Kasumi-1 (cell line): ENCODE measurements around the gene CADPS.

Experiments
- DNase-seq, 2 experiments: peaks; one replicate each; lab custom pipeline; 2025; lab: John Stamatoyannopoulos, UW

Gene CADPS

GRCh38 chr3:62873761-62874710, 1.2 kb downstream of the CADPS start:
- no peak for DNase-seq

- DNase-seq: no peak
These were observed 1.8 kb downstream of the CADPS start for GRCh38 chr3:62873451-62873760.

DNA sequence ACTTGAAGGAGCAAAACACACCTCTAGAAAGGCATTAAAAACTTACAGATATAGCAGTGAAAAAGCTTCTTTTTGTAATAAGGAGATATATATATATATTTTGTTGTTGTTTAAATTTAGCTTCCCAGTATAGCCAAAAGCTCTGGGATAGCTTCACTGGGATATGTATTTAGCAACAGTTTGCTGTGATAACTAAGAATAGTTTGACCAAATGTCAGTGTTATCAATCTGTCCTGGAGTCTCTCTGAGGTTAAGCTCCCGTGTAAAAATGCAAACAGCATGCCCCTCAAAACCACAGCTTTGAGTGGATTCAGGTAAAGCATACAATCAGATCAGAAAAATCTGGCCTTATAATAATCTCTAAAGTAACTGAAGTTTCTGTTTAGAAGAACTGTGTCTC, 2.9 kb downstream of the CADPS start:
- no peak for DNase-seq

GRCh38 chr3:62870321-62870720, 4.9 kb downstream of the CADPS start:
- no peak for DNase-seq

DNA sequence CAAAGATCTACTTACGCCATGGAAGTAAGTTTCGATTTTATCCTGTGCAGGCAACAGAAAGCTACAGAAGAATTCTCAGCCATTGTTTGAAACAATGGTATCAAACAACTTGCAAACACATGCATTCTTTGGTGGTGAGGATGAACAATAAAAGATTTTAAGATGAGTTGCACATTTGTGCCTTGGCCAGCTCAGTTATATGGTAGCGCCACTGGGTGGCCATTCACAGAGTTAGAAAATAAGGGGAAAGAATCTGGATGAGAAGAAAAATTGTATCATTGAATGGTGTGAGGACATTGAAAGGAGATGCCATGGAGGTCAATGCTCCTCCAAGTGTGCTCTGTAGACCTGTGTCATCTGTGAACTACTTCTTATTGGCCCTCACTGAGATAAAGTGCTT, 11.6 kb downstream of the CADPS start:
- DNase-seq: no peak

GRCh38 chr3:62859203-62859791, 15.9 kb downstream of the CADPS start:
- DNase-seq: no peak

DNA sequence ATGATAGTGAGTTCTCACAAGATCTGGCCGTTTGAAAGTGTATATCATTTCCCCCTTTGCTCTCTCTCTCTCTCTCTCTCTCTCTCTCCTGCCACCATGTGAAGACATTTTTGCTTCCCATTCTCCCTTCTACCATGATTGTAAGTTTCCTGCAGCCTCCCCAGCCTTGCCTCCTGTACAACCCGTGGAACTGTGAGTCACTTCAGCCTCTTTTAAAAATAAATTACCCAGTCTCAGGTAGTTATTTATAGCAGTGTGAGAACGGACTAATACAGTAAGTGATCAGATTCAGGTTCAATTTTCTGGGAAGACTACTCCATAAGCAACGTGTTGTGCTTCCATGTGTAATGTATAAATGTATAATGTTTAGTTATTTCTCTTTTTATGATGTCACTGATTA, 29.2 kb downstream of the CADPS start:
- no peak for DNase-seq

DNA sequence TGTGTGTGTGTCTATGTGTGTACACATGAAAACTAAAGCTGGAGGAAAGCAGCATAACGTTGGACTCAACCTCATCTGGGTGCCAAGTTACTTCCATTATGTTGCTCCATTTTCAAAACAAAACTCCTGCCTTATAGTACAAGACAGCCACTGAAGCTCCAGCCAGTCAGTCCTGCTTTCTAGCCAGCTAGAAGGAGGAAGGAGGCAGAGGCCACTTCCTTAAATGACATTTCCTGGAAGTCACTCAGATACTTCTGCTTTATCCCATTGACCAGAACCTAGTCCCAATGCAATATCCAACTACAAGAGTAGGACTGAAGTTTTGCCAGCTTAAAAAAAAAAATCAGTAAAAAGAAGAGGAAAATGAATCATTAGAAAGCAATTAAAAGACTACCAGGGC, 31.7 kb downstream of the CADPS start:
- DNase-seq: peak in 1 of 2 experiments; percentile 8

- no peak for DNase-seq
These were observed 35.5 kb downstream of the CADPS start for GRCh38 chr3:62839748-62840147.

DNA sequence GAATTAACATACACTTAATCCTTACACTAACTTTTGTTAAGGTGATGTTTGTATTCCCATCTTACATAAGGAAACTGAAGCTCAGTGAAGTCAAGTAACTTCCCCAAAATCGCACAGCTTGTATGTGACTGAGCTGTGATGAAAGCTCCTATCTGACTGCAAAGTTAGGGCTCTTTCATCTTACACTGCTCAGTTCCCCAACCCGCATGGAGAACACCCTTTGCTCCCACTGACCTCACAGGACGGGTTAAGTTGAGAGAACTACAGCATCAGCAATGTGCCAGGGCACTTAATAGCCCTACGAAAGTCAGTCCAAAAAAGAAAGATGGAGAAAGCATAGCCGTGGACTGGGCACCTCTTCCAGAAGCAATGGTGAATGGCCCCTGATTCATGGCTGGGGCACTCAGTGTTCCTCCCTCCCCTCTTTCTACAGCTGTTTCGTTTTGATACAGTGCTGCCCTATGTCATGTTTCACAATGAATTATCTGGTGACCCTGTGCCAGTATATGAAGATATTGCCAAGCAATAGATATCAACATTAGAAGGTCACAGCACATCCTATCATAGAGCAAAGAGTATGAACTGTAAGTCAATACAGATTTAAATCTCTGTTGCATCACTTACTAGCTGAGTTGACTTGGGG, 38.0 kb downstream of the CADPS start:
- no peak for DNase-seq

- DNase-seq: no peak
These were observed 39.5 kb downstream of the CADPS start for GRCh38 chr3:62835554-62836236.

DNA sequence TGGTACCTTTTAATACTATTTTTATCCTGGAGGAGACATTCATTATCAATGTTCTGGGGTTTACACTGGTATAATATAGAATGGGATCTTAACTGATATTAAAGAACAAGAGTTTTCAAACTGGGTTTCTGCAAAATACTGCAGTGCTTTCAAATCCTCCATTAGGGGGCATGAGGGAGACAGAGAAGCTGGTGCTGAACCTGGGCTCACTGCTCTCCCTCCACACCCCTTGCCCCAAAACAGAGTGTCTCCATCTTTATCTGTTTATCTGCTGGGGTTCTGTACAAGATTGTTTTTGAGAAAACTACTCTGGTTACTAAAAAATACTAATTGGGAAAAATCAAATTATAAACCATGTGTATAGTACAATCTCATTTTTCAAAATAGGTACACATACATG, 41.7 kb downstream of the CADPS start:
- DNase-seq: peak in 1 of 2 experiments; percentile 16

DNA sequence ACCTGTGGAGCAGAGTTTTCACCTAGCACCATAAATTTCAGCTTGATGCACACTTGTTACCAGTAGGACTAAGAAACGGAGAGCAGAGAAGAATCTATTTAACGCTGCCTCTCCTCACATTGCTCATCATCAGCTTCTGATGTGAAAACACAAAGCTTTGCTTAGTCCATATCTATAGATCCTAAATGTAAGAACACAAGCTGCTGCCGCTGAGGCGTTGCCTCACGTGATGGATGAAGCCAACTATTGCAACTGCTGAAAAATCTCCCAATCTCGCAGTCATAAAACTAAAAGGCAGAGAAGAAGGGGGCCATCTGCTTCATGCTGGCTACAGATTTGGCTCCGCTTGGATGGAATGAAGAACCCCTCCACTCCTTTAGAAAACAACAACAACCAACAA, 42.7 kb downstream of the CADPS start:
- DNase-seq: no peak

GRCh38 chr3:62830727-62831322, 44.4 kb downstream of the CADPS start:
- DNase-seq: no peak

- DNase-seq: no peak
These were observed 47.7 kb downstream of the CADPS start for GRCh38 chr3:62827550-62827949.

DNA sequence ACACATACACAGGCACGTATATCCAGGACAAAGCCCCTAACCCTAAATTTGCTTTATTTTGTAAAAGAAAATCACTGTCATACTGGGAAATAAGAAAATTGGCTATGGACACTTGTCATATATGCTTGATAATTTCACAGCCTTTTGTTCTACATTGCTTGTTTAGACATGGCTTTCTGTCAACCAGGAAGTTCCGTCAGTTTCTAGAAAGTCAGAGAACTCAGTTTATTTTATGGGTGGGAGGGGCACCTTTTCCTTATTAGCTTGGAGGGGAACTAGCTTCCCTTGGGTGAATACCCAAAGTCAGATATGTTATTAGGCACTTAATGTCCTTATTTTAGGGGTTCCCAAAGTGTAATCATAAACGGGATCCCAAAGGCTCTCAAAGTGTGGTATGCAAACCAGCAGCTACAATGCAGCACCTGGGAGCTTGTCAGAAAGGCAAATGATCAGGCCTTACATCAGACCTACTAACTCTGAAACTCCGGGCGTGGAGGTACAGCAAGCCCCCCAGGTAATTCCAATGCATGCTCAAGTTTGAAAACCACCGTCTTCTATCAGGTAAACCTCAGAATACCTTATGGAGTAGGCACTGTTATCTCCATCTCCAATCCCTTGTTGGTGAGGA, 50.1 kb downstream of the CADPS start:
- DNase-seq: no peak

GRCh38 chr3:62823461-62824050, 51.7 kb downstream of the CADPS start:
- DNase-seq: no peak

DNA sequence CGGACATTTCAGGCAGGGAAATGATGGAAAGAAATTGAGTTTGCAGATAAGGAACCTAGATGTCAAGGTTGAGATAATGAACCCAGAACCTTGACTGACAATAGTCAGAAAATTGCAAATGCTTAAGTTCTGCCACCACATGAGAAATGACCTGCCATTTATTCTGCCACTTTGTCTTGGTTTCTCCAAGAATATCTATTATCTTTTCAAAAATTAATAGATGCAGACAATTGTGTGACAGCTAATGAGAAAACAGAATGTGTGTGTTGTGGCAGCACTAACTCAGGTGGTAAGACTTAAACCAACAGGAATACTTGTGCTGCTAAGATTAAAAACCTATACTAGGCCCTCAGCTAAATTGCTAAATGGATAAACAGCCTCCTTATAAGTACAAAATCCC, 52.3 kb downstream of the CADPS start:
- DNase-seq: no peak

- no peak for DNase-seq
These were observed 56.9 kb downstream of the CADPS start for GRCh38 chr3:62818347-62818746.

DNA sequence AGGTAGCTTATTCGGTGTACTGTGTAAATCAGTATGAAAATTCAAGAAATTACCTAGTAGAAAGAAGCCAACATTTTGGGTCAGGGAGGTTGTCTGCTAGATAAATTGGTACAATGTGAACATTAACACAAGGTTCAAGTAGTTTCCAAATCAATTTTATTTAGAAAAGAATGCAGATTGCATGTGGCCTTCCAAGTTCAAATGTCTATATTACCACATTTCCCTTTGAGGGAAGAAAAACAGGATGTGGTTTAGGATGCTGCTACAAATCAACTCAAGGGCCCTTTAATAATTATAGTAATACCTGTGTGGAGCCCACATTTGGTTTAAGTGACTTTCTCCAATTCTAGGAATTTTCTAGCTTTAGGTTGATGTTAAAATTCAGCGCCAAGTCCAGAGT, 57.5 kb downstream of the CADPS start:
- no peak for DNase-seq

- no peak for DNase-seq
These were observed 59.2 kb downstream of the CADPS start for GRCh38 chr3:62815981-62816380.
